Neuronal stem cell (in vitro differentiated cells): ENCODE data around the gene UMAD1.
A peak's percentile ranks its signal among the peaks of the same experiment; 100 is the strongest.

Experiments
- DNase-seq: peaks from one replicate; pipeline ENCODE4 v3.0.0-alpha.2; 2013; ENCODE audit warnings: low spot score
- H2AFZ ChIP-seq: one replicate; pipeline ENCODE4 v1.6.1; 2013; ENCODE audit warnings: mild to moderate bottlenecking, low read length, inconsistent platforms
- H2AK5ac ChIP-seq: 2 replicates; pipeline ENCODE4 v1.6.1; 2013; ENCODE audit warnings: low read depth, mild to moderate bottlenecking, inconsistent platforms, low read length, moderate library complexity, mixed read lengths
- H2BK120ac ChIP-seq: 2 replicates; pipeline ENCODE4 v1.6.1; 2013; ENCODE audit warnings: low read depth, mild to moderate bottlenecking, inconsistent platforms, low read length, moderate library complexity, mixed read lengths
- H2BK12ac ChIP-seq: one replicate; pipeline ENCODE4 v1.6.1; 2013; ENCODE audit warnings: low read length, inconsistent platforms
- H2BK15ac ChIP-seq: 2 replicates; pipeline ENCODE4 v1.6.1; 2013; ENCODE audit warnings: mild to moderate bottlenecking, low read length, inconsistent platforms, mixed read lengths
- H2BK5ac ChIP-seq: one replicate; pipeline ENCODE4 v1.6.1; 2013; ENCODE audit warnings: inconsistent platforms, mild to moderate bottlenecking, low read length, moderate library complexity
- H3K14ac ChIP-seq: one replicate; pipeline ENCODE4 v1.6.1; 2013; ENCODE audit warnings: low read length, inconsistent platforms
- H3K18ac ChIP-seq: 2 replicates; pipeline ENCODE4 v1.6.1; 2013; ENCODE audit warnings: low read length, inconsistent platforms
- H3K23ac ChIP-seq: 2 replicates; pipeline ENCODE4 v1.6.1; 2013; ENCODE audit warnings: low read depth, mild to moderate bottlenecking, mixed read lengths, low read length, inconsistent platforms; ENCODE audit not compliant: poor library complexity
- H3K27ac ChIP-seq: replicated peaks from 3 replicates; pipeline ENCODE4 v1.5.1; 2013; ENCODE audit warnings: low read length, inconsistent platforms
- H3K27me3 ChIP-seq, 3 experiments: 2 replicates each; pipeline ENCODE4 v1.6.1; 2013; ENCODE audit warnings: low read length in 3 of 3, mild to moderate bottlenecking in 2 of 3, inconsistent platforms in 1 of 3, low read depth in 1 of 3, mixed read lengths in 1 of 3, moderate library complexity in 1 of 3; ENCODE audit not compliant: control insufficient read depth in 3 of 3, insufficient read depth in 3 of 3
- H3K36me3 ChIP-seq, 2 donors: replicated peaks in 1 of 2; 2 replicates each; pipeline ENCODE4 v1.6.1; 2013; ENCODE audit warnings: low read length in 2 of 2; ENCODE audit not compliant: control insufficient read depth in 2 of 2, insufficient read depth in 2 of 2
- H3K4ac ChIP-seq: 2 replicates; pipeline ENCODE4 v1.6.1; 2013; ENCODE audit warnings: inconsistent platforms, mild to moderate bottlenecking, low read length, moderate library complexity
- H3K4me1 ChIP-seq, 2 donors: 1 replicate in 1 of 2; 2 replicates in 1 of 2; pipeline ENCODE4 v1.6.1; 2013; ENCODE audit warnings: low read length in 2 of 2, low read depth in 1 of 2; ENCODE audit not compliant: control insufficient read depth in 2 of 2, insufficient read depth in 1 of 2
- H3K4me2 ChIP-seq: one replicate; pipeline ENCODE4 v1.6.1; 2013; ENCODE audit warnings: mild to moderate bottlenecking, low read length, inconsistent platforms; ENCODE audit not compliant: insufficient read depth, poor library complexity, severe bottlenecking
- H3K4me3 ChIP-seq, 2 donors: 2 replicates each; pipeline ENCODE4 v1.5.1; 2013; ENCODE audit warnings: low read length in 2 of 2, mild to moderate bottlenecking in 2 of 2, inconsistent platforms in 1 of 2, moderate library complexity in 1 of 2
- H3K79me1 ChIP-seq: one replicate; pipeline ENCODE4 v1.6.1; 2013; ENCODE audit warnings: low read depth, mild to moderate bottlenecking, inconsistent platforms, low read length, moderate library complexity
- H3K9ac ChIP-seq: one replicate; pipeline ENCODE4 v1.6.1; 2013; ENCODE audit warnings: mild to moderate bottlenecking, low read depth, low read length, inconsistent platforms; ENCODE audit not compliant: poor library complexity
- H3K9me3 ChIP-seq, 2 donors: replicated peaks in 1 of 2; 2 replicates each; pipeline versions ENCODE3 to v1.6.1; 2013; ENCODE audit warnings: low read length in 2 of 2, mild to moderate bottlenecking in 2 of 2, inconsistent platforms in 1 of 2, low read depth in 1 of 2, mixed read lengths in 1 of 2, moderate library complexity in 1 of 2; ENCODE audit not compliant: control insufficient read depth in 2 of 2, insufficient read depth in 1 of 2
- H4K8ac ChIP-seq: one replicate; pipeline ENCODE4 v1.6.1; 2013; ENCODE audit warnings: low read depth, mild to moderate bottlenecking, inconsistent platforms, low read length, moderate library complexity
- H4K91ac ChIP-seq: one replicate; pipeline ENCODE4 v1.6.1; 2013; ENCODE audit warnings: low read length, low read depth, mild to moderate bottlenecking, inconsistent platforms; ENCODE audit not compliant: poor library complexity
- WGBS, 2 donors: extraction: QIAGEN DNeasy Blood & Tissue Kit; methylation state at CpG; one replicate each; pipeline ENCODE4 v1.1.7; 2013; ENCODE audit warnings: missing lambda C conversion rate in 2 of 2, mixed read lengths in 1 of 2; ENCODE audit not compliant: insufficient read length in 2 of 2, insufficient replicate concordance in 1 of 2; ENCODE audit errors: extremely low coverage in 2 of 2; 5-methylcytosine and 5-hydroxymethylcytosine counted together

UMAD1 gene

GRCh38 chr7:7736671-7737070, 96.1 kb downstream of the UMAD1 start:
- WGBS, 2 donors: no CpG with 5 or more reads among the region's 2 CpGs
- H3K23ac ChIP-seq: no peak overlapping the region
- H3K4me1 ChIP-seq: peaks cover 10 to 31% of the 10 kb centered on the region in 2 donors
- no peak overlapping the region for H3K14ac ChIP-seq
- H2BK15ac ChIP-seq: no peak overlapping the region
- H3K9ac ChIP-seq: no peak overlapping the region
- no peak overlapping the region for H2BK5ac ChIP-seq
- peak; percentile 37 for DNase-seq
- no peaks in the 10 kb centered on the region for H3K36me3 ChIP-seq
- H4K91ac ChIP-seq: no peak overlapping the region
- H2BK12ac ChIP-seq: no peak overlapping the region
- no peak overlapping the region for H3K4me3 ChIP-seq
- no peak overlapping the region for H3K4ac ChIP-seq
- no peak overlapping the region for H3K4me2 ChIP-seq
- H2AK5ac ChIP-seq: no peak overlapping the region
- H3K27me3 ChIP-seq: no peaks in the 10 kb centered on the region
- H2BK120ac ChIP-seq: no peak overlapping the region
- H3K9me3 ChIP-seq: no peaks in the 10 kb centered on the region
- H3K18ac ChIP-seq: no peak overlapping the region
- H2AFZ ChIP-seq: no peak overlapping the region
- H4K8ac ChIP-seq: no peak overlapping the region
- peak overlapping the region; percentile 66 for H3K27ac ChIP-seq
- H3K79me1 ChIP-seq: no peaks in the 10 kb centered on the region

- H3K27me3 ChIP-seq: no peaks in the 10 kb centered on the region
- no peak overlapping the region for H2BK5ac ChIP-seq
- no peak overlapping the region for H3K4me2 ChIP-seq
- no peak overlapping the region for H2AK5ac ChIP-seq
- H3K9me3 ChIP-seq: no peaks in the 10 kb centered on the region
- H4K91ac ChIP-seq: no peak overlapping the region
- H3K4ac ChIP-seq: no peak overlapping the region
- no peak overlapping the region for H2BK120ac ChIP-seq
- no peak for DNase-seq
- peaks cover 10 to 31% of the 10 kb centered on the region in 2 donors for H3K4me1 ChIP-seq
- H3K9ac ChIP-seq: no peak overlapping the region
- H2BK15ac ChIP-seq: no peak overlapping the region
- no peak overlapping the region for H2AFZ ChIP-seq
- H3K18ac ChIP-seq: no peak overlapping the region
- H3K36me3 ChIP-seq: no peaks in the 10 kb centered on the region
- no peak overlapping the region for H3K14ac ChIP-seq
- H3K27ac ChIP-seq: no peak overlapping the region
- H3K23ac ChIP-seq: no peak overlapping the region
- H3K79me1 ChIP-seq: no peaks in the 10 kb centered on the region
- H2BK12ac ChIP-seq: no peak overlapping the region
- H3K4me3 ChIP-seq: no peak overlapping the region
- no peak overlapping the region for H4K8ac ChIP-seq
Measured at GRCh38 chr7:7737674-7738073, 97.1 kb downstream of the UMAD1 start.

GRCh38 chr7:7738177-7738576, 97.6 kb downstream of the UMAD1 start:
- no peak overlapping the region for H4K91ac ChIP-seq
- no peak for DNase-seq
- no peak overlapping the region for H2AK5ac ChIP-seq
- no peaks in the 10 kb centered on the region for H3K27me3 ChIP-seq
- no CpG with 5 or more reads among the region's 1 CpG for WGBS, 2 donors
- no peak overlapping the region for H2BK15ac ChIP-seq
- H3K4me3 ChIP-seq: no peak overlapping the region
- no peak overlapping the region for H4K8ac ChIP-seq
- H3K79me1 ChIP-seq: no peaks in the 10 kb centered on the region
- no peak overlapping the region for H2BK120ac ChIP-seq
- no peak overlapping the region for H2BK5ac ChIP-seq
- H3K9ac ChIP-seq: no peak overlapping the region
- H2BK12ac ChIP-seq: no peak overlapping the region
- no peak overlapping the region for H3K23ac ChIP-seq
- H3K4ac ChIP-seq: no peak overlapping the region
- no peak overlapping the region for H3K4me2 ChIP-seq
- no peaks in the 10 kb centered on the region for H3K36me3 ChIP-seq
- no peak overlapping the region for H2AFZ ChIP-seq
- H3K9me3 ChIP-seq: no peaks in the 10 kb centered on the region
- no peak overlapping the region for H3K14ac ChIP-seq
- H3K4me1 ChIP-seq: peaks cover 10 to 27% of the 10 kb centered on the region in 2 donors
- H3K18ac ChIP-seq: no peak overlapping the region
- H3K27ac ChIP-seq: no peak overlapping the region

GRCh38 chr7:7738622-7739021, 98.1 kb downstream of the UMAD1 start:
- Histone ChIP-seq H3K18ac (no peak overlapping the region), H3K4me2 (no peak overlapping the region), H2BK15ac (no peak overlapping the region)

More at GRCh38 chr7:7738622-7739021, 98.1 kb downstream of the UMAD1 start:
- H3K4me3 ChIP-seq: no peak overlapping the region
- no peaks in the 10 kb centered on the region for H3K27me3 ChIP-seq
- no peaks in the 10 kb centered on the region for H3K36me3 ChIP-seq
- H3K9ac ChIP-seq: no peak overlapping the region
- no peak overlapping the region for H3K14ac ChIP-seq
- H4K8ac ChIP-seq: no peak overlapping the region
- peaks cover 10 to 27% of the 10 kb centered on the region in 2 donors for H3K4me1 ChIP-seq
- WGBS, 2 donors: no CpG with 5 or more reads among the region's 3 CpGs
- H3K23ac ChIP-seq: no peak overlapping the region
- H2AFZ ChIP-seq: no peak overlapping the region
- H2BK12ac ChIP-seq: no peak overlapping the region
- H2BK120ac ChIP-seq: no peak overlapping the region
- no peak overlapping the region for H4K91ac ChIP-seq
- no peaks in the 10 kb centered on the region for H3K9me3 ChIP-seq
- H3K4ac ChIP-seq: no peak overlapping the region
- H2BK5ac ChIP-seq: no peak overlapping the region
- H3K79me1 ChIP-seq: no peaks in the 10 kb centered on the region
- no peak overlapping the region for H2AK5ac ChIP-seq
- H3K27ac ChIP-seq: peak overlapping the region; percentile 3
- no peak for DNase-seq
